HepG2 (cell line): Measurements from ENCODE around the gene PEX14. TPM values are rescaled to one million over a fixed set of nuclear protein-coding genes. Genes with fewer than 3 reads are reported as not detected.

Experiments used
- ATAC-seq: fragments of 200-7000 bp; cut with Tn5 transposase; 3 replicates; pipeline ENCODE4 v1.9.1; 2020; ENCODE audit warnings: mild to moderate bottlenecking, moderate library complexity
- BruUV-seq: library from RNA; stranded (reverse); fragments of 400-500 nt; replicated peaks from 2 replicates; lab custom pipeline; 2021; lab: Mats Ljungman, UMichigan
- CTCF ChIA-PET: fragments of 300-600 bp; formaldehyde crosslinking; extraction: SDS; loops from one replicate; lab custom pipeline; 2021; ENCODE audit warnings: low total read pairs, inconsistent platforms, low intra/inter-chr PET ratio; lab: Yijun Ruan, JAX
- POLR2A ChIA-PET: fragments of 350-600 bp; sonication (Branson Sonifier 250); formaldehyde crosslinking; loops from one replicate; lab custom pipeline; 2020; ENCODE audit warnings: antibody characterized with exemption, inconsistent platforms; lab: Yijun Ruan, JAX
- DNase-seq: peaks from one replicate; pipeline ENCODE4 v3.0.0-alpha.2; 2015; ENCODE audit warnings: low spot score
- FAIRE-seq: peaks from 3 replicates; lab custom pipeline; 2011; peaks lifted over from hg19 to GRCh38; lab: Jason Lieb, UNC
- H2AFZ ChIP-seq: one replicate; pipeline ENCODE4 v1.6.1; 2011; ENCODE audit warnings: low read length, inconsistent platforms
- H3K27ac ChIP-seq: fragments of 300-600 bp; 3 replicates; pipeline ENCODE4 v1.8.0; 2011; ENCODE audit warnings: mixed run types, mild to moderate bottlenecking, mixed read lengths, low read length, inconsistent platforms; ENCODE audit not compliant: insufficient read depth; ENCODE audit errors: extremely low read length
- H3K27me3 ChIP-seq, 2 experiments: fragments of 200-600 bp in 1 of 2; 2 replicates in 1 of 2; 3 replicates in 1 of 2; pipeline versions ENCODE4 v1.6.0 to v1.8.0; 2011; ENCODE audit warnings: low read length in 2 of 2, mild to moderate bottlenecking in 2 of 2, moderate library complexity in 2 of 2, inconsistent platforms in 1 of 2; ENCODE audit not compliant: insufficient read depth in 2 of 2, control insufficient read depth in 1 of 2
- H3K36me3 ChIP-seq, 2 experiments: fragments of 200-600 bp in 1 of 2; replicated peaks in 1 of 2; 2 replicates in 1 of 2; 3 replicates in 1 of 2; pipeline versions ENCODE4 v1.5.1 to v1.8.0; 2011; ENCODE audit warnings: low read length in 2 of 2, inconsistent platforms in 1 of 2; ENCODE audit not compliant: insufficient read depth in 2 of 2, control insufficient read depth in 1 of 2
- H3K4me1 ChIP-seq: 2 replicates; pipeline ENCODE4 v1.5.1; 2012; ENCODE audit warnings: low read length, inconsistent platforms; ENCODE audit not compliant: insufficient read depth
- H3K4me2 ChIP-seq: 2 replicates; pipeline ENCODE4 v1.6.0; 2011; ENCODE audit warnings: low read depth, low read length, inconsistent platforms
- H3K4me3 ChIP-seq, 3 experiments: fragments of 200-600 bp in 1 of 3; sonication (generic), shearing (Covaris generic) in 1 of 3; replicated peaks in 1 of 3; 2 replicates each; pipeline ENCODE4 v1.5.1; 2011 to 2016; ENCODE audit warnings: low read length in 3 of 3, inconsistent platforms in 2 of 3, low read depth in 2 of 3, mild to moderate bottlenecking in 2 of 3, control low read depth in 1 of 3, mixed read lengths in 1 of 3; ENCODE audit not compliant: insufficient read depth in 1 of 3
- H3K79me2 ChIP-seq: one replicate; pipeline ENCODE4 v1.6.1; 2011; ENCODE audit warnings: low read length, inconsistent platforms; ENCODE audit not compliant: insufficient read depth
- H3K9ac ChIP-seq: 2 replicates; pipeline ENCODE4 v1.6.0; 2011; ENCODE audit warnings: mild to moderate bottlenecking, low read depth, low read length, inconsistent platforms; ENCODE audit not compliant: insufficient read depth
- H3K9me3 ChIP-seq: 2 replicates; pipeline ENCODE4 v1.5.1; 2012; ENCODE audit warnings: mild to moderate bottlenecking, low read length
- H4K20me1 ChIP-seq: 2 replicates; pipeline ENCODE4 v1.6.0; 2011; ENCODE audit warnings: inconsistent platforms, mild to moderate bottlenecking, low read length, moderate library complexity; ENCODE audit not compliant: insufficient read depth
- ARID5B ChIP-seq: IDR thresholded peaks from 2 replicates; pipeline ENCODE4 v1.4.0; 2020; ENCODE audit warnings: mild to moderate bottlenecking, missing genetic modification reagents
- FIP1L1 ChIP-seq: fragments of 200-400 bp; formaldehyde crosslinking; IDR thresholded peaks from 2 replicates; pipeline ENCODE4 v1.6.1; 2018; ENCODE audit warnings: low read depth, mild to moderate bottlenecking, low read length, moderate library complexity, borderline replicate concordance; ENCODE audit not compliant: insufficient read depth
- SIN3A ChIP-seq: IDR thresholded peaks from 2 replicates; pipeline ENCODE4 v1.6.1; 2011; ENCODE audit warnings: low read depth, mild to moderate bottlenecking, control low read depth, low read length, borderline replicate concordance
- TCF7L2 ChIP-seq: IDR thresholded peaks from 2 replicates; pipeline ENCODE4 v1.6.1; 2011; ENCODE audit warnings: mild to moderate bottlenecking, low read depth, low read length, moderate library complexity
- TSC22D2 ChIP-seq: sonication (generic); formaldehyde crosslinking; IDR thresholded peaks from 2 replicates; pipeline ENCODE4 v1.5.1; 2020; ENCODE audit warnings: missing genetic modification reagents, mild to moderate bottlenecking, borderline replicate concordance
- ZNF512B ChIP-seq: sonication (generic); formaldehyde crosslinking; IDR thresholded peaks from 2 replicates; pipeline ENCODE4 v1.5.1; 2020; ENCODE audit warnings: missing genetic modification reagents, mild to moderate bottlenecking, borderline replicate concordance
- ZNF740 ChIP-seq: sonication (generic); formaldehyde crosslinking; IDR thresholded peaks from 2 replicates; pipeline ENCODE4 v1.4.0; 2020; ENCODE audit warnings: missing genetic modification reagents
- ZNF761 ChIP-seq: sonication (generic); formaldehyde crosslinking; conservative IDR thresholded peaks from 2 replicates; pipeline ENCODE4 v1.4.0; 2020; ENCODE audit warnings: mild to moderate bottlenecking, missing genetic modification reagents
- WGBS: methylation state at CpG from one replicate; pipeline ENCODE4 v1.1.6; 2017; ENCODE audit warnings: low lambda C conversion rate; 5-methylcytosine and 5-hydroxymethylcytosine counted together
- in situ Hi-C: cut with HindIII; loops from 2 replicates; pipeline ENCODE4 v1.10.0; 2017; ENCODE audit warnings: low pct_unique_long_range_greater_than_20kb; ENCODE audit not compliant: extremely low pct_ligation_motif_present
- intact Hi-C: fragments of 100-400 bp; cut with micrococcal nuclease; formaldehyde crosslinking; loops from one replicate; pipeline ENCODE4 v1.10.0; 2022; ENCODE audit not compliant: unreplicated experiment
- polyA plus RNA-seq, 8 experiments: library from polyadenylated mRNA; depleted of rRNA in 3 of 8; stranded (reverse) in 7 of 8; unstranded in 1 of 8; fragments of >200 nt; fragmentation: Illumina TruSeq in 4 of 8; extraction: Trizol in 4 of 8; gene quantifications; 2 replicates each; pipeline versions ENCODE4 v1.2.1 to v1.2.3, GENCODE V29; 2011 to 2016; ENCODE audit warnings: low read depth in 4 of 8, missing spikeins in 1 of 8, mixed read lengths in 1 of 8; ENCODE audit not compliant: insufficient read depth in 1 of 8
- total RNA-seq, 5 experiments: library from RNA; depleted of rRNA; stranded (reverse); fragments of >200 nt; fragmentation: Illumina TruSeq; extraction: Trizol; gene quantifications; 2 replicates each; pipeline ENCODE4 v1.2.3, GENCODE V29; 2016; ENCODE audit warnings: low read depth in 1 of 5

Gene PEX14
- total and polyA plus RNA-seq, 2 of the 13 experiments (the other 11 are each of a cell fraction or from before 2014, with no cell fraction given), result 6.5 to 9.9 TPM

- Histone ChIP-seq H3K9ac (no peak overlapping the region), H3K4me2 (no peak overlapping the region), H3K79me2 (peaks cover 4% of the 10 kb centered on the region)
These were observed 56.2 kb downstream of the PEX14 start for GRCh38 chr1:10530756-10531495.

More at GRCh38 chr1:10530756-10531495, 56.2 kb downstream of the PEX14 start:
- no peak for ATAC-seq
- no peak overlapping the region for H2AFZ ChIP-seq
- TF ChIP-seq TCF7L2, result no peak
- TF ChIP-seq SIN3A, result no peak
- TF ChIP-seq TSC22D2 (CRISPR knock-in tag), result no peak
- no peak for TF ChIP-seq ZNF512B (CRISPR knock-in tag)
- TF ChIP-seq FIP1L1, result no peak
- no peak for TF ChIP-seq ZNF740 (CRISPR knock-in tag)
- TF ChIP-seq ZNF761, result no peak
- TF ChIP-seq ARID5B (CRISPR knock-in tag), result no peak
- no TSS peak for BruUV-seq
- H3K4me1 ChIP-seq, result peaks cover 25% of the 10 kb centered on the region
- in situ Hi-C loops, result no loop called here
- ChIA-PET POLR2A (no interaction called here), CTCF (no interaction called here)
- no peaks in the 10 kb centered on the region for H3K27me3 ChIP-seq
- no peaks in the 10 kb centered on the region for H4K20me1 ChIP-seq
- FAIRE-seq, result no peak
- H3K36me3 ChIP-seq, result no peaks in the 10 kb centered on the region
- no peaks in the 10 kb centered on the region for H3K9me3 ChIP-seq
- no peak overlapping the region for H3K27ac ChIP-seq
- H3K4me3 ChIP-seq, result no peak overlapping the region
- intact Hi-C loops, result no loop called here
- WGBS, result 96% methylated on average over 17 of the region's 17 CpGs
- no peak for DNase-seq
